K562 (cell line): ENCODE measurements around the gene RNASET2. TPM values are rescaled to one million over a fixed set of nuclear protein-coding genes. Genes with fewer than 3 reads are reported as not detected.

Experiments used
- ARID2 ChIP-seq: fragments of 450-650 bp; IDR thresholded peaks from 2 replicates; pipeline ENCODE4 v1.6.1; 2017; ENCODE audit warnings: antibody characterized with exemption, mild to moderate bottlenecking
- ATF7 ChIP-seq: fragments of 450-650 bp; IDR thresholded peaks from 2 replicates; pipeline ENCODE4 v1.7.1; 2014; ENCODE audit warnings: mild to moderate bottlenecking, moderate library complexity
- CC2D1A ChIP-seq: fragments of 450-650 bp; IDR thresholded peaks from 2 replicates; pipeline ENCODE4 v1.6.1; 2017; ENCODE audit warnings: mild to moderate bottlenecking
- DMBX1 ChIP-seq: fragments of 250-450 bp; sonication (Bioruptor Pico); IDR thresholded peaks from 2 replicates; pipeline ENCODE4 v1.8.0; 2022; ENCODE audit warnings: inconsistent platforms, mild to moderate bottlenecking, moderate library complexity, borderline replicate concordance
- HEY1 ChIP-seq: fragments of 250-450 bp; sonication (Bioruptor Pico); IDR thresholded peaks from 2 replicates; pipeline ENCODE4 v1.5.0; 2020; ENCODE audit warnings: mild to moderate bottlenecking, moderate library complexity, borderline replicate concordance
- HLTF ChIP-seq: fragments of 450-650 bp; IDR thresholded peaks from 2 replicates; pipeline ENCODE4 v1.6.1; 2016
- JUN ChIP-seq, 2 experiments: sonication (generic) in 1 of 2; formaldehyde crosslinking in 1 of 2; IDR thresholded peaks; 2 replicates each; pipeline versions ENCODE4 v1.6.1 to v1.8.0; 2012 to 2022; ENCODE audit warnings: borderline replicate concordance in 2 of 2, mild to moderate bottlenecking in 2 of 2, improper control_type of control experiment in 1 of 2, low read depth in 1 of 2, low read length in 1 of 2, missing genetic modification reagents in 1 of 2
- JUND ChIP-seq, 2 experiments: IDR thresholded peaks; 2 replicates in 1 of 2; 3 replicates in 1 of 2; pipeline ENCODE4 v1.6.1; 2011; ENCODE audit warnings: borderline replicate concordance in 2 of 2, low read depth in 2 of 2, low read length in 2 of 2, improper control_type of control experiment in 1 of 2, missing biosample characterization in 1 of 2, missing genetic modification characterization in 1 of 2, missing genetic modification reagents in 1 of 2
- LEF1 ChIP-seq: fragments of 450-650 bp; IDR thresholded peaks from 2 replicates; pipeline ENCODE4 v1.6.1; 2016; ENCODE audit warnings: mild to moderate bottlenecking
- MEF2A ChIP-seq: IDR thresholded peaks from 2 replicates; pipeline ENCODE4 v1.6.1; 2011; ENCODE audit warnings: low read depth, mild to moderate bottlenecking, low read length, moderate library complexity; ENCODE audit not compliant: control insufficient read depth
- MEF2D ChIP-seq: conservative IDR thresholded peaks from 2 replicates; pipeline ENCODE4 v1.6.1; 2016; ENCODE audit warnings: low read depth, missing genetic modification characterization, missing compliant biosample characterization
- MNT ChIP-seq, 2 experiments: fragments of 450-650 bp; conservative IDR thresholded peaks; 2 replicates each; pipeline ENCODE4 v1.6.1; 2017; ENCODE audit warnings: mild to moderate bottlenecking in 2 of 2, moderate library complexity in 2 of 2
- MYNN ChIP-seq, 2 experiments: sonication (generic); formaldehyde crosslinking in 1 of 2; IDR thresholded peaks; 2 replicates each; pipeline versions ENCODE4 v1.5.0 to v1.6.1; 2016 to 2020; ENCODE audit warnings: antibody characterized with exemption in 1 of 2, missing genetic modification reagents in 1 of 2
- POLR2AphosphoS2 ChIP-seq: IDR thresholded peaks from 2 replicates; pipeline ENCODE4 v1.6.1; 2012; ENCODE audit warnings: low read length, improper control_type of control experiment
- RBM25 ChIP-seq: fragments of 200-400 bp; formaldehyde crosslinking; IDR thresholded peaks from 2 replicates; pipeline ENCODE4 v1.6.1; 2018; ENCODE audit warnings: low read length, low read depth, moderate library complexity; ENCODE audit not compliant: severe bottlenecking
- SMARCB1 ChIP-seq: IDR thresholded peaks from 2 replicates; pipeline ENCODE4 v1.6.1; 2011; ENCODE audit warnings: improper control_type of control experiment, low read depth; ENCODE audit not compliant: insufficient read length
- TAF15 ChIP-seq: fragments of 200-400 bp; formaldehyde crosslinking; IDR thresholded peaks from 2 replicates; pipeline ENCODE4 v1.6.1; 2017; ENCODE audit warnings: mild to moderate bottlenecking, low read depth, low read length, moderate library complexity
- TRIM24 ChIP-seq, 2 experiments: fragments of 450-650 bp; IDR thresholded peaks; 2 replicates each; pipeline ENCODE4 v1.6.1; 2016
- ZNF507 ChIP-seq: conservative IDR thresholded peaks from 2 replicates; pipeline ENCODE4 v1.6.1; 2017; ENCODE audit warnings: missing genetic modification characterization, missing compliant biosample characterization
- ZNF551 ChIP-seq: fragments of 250-450 bp; sonication (Bioruptor Pico); IDR thresholded peaks from 2 replicates; pipeline ENCODE4 v1.5.0; 2021; ENCODE audit warnings: mild to moderate bottlenecking, moderate library complexity
- polyA plus RNA-seq, 8 experiments: library from polyadenylated mRNA; depleted of rRNA in 4 of 8; stranded (reverse) in 5 of 8; unstranded in 3 of 8; fragments of >200 nt; fragmentation: Nextera tagmentation in 2 of 8; fragmentation: Illumina TruSeq in 1 of 8; extraction: Ambion mirVana in 2 of 8; extraction: Trizol in 1 of 8; gene quantifications; 2 replicates each; pipeline versions ENCODE4 v1.2.1 to v1.2.3, GENCODE V29; 2011 to 2014; ENCODE audit warnings: inconsistent platforms in 1 of 8, missing spikeins in 1 of 8
- total RNA-seq, 7 experiments: library from RNA; depleted of rRNA in 6 of 7; stranded (reverse); fragments of >200 nt in 6 of 7; fragmentation: Illumina TruSeq in 2 of 7; extraction: Trizol in 2 of 7; gene quantifications; 2 replicates each; pipeline versions ENCODE4 v1.2.1 to v1.2.3, GENCODE V29; 2011 to 2021; ENCODE audit warnings: low replicate concordance in 1 of 7
- TF ChIP-seq, protein P1 (sequence below): fragments of 250-450 bp; sonication (Bioruptor Pico); IDR thresholded peaks from 2 replicates; pipeline ENCODE4 v1.5.0; 2020; ENCODE audit warnings: mild to moderate bottlenecking
- TF ChIP-seq, protein P2 (sequence below), 2 experiments: fragments of 450-650 bp in 1 of 2; sonication (generic) in 1 of 2; formaldehyde crosslinking in 1 of 2; IDR thresholded peaks in 1 of 2; conservative IDR thresholded peaks in 1 of 2; 2 replicates each; pipeline versions ENCODE4 v1.6.1 to v1.8.1; 2016 to 2023; ENCODE audit warnings: mild to moderate bottlenecking in 2 of 2, moderate library complexity in 2 of 2, inconsistent platforms in 1 of 2, missing genetic modification reagents in 1 of 2

RNASET2 gene
- total and polyA plus RNA-seq, 9 of the 15 experiments (the other 6 are each of a cell fraction or from before 2014, with no cell fraction given): 7.4 to 141 (median 91.3) TPM

GRCh38 chr6:166942393-166943168, 13.8 kb downstream of the RNASET2 start (continued):
- TF ChIP-seq ZNF551 (CRISPR knock-in tag) (no peak), ATF7 (peak; percentile 95), SMARCB1 (peak; percentile 74), MYNN (IDR thresholded peaks at IDR 0.05) (peak; percentile 41; the same call in 1 of the 2 replicates), MYNN (CRISPR knock-in tag; IDR thresholded peaks at IDR 0.05) (no peak), MNT (conservative IDR thresholded peaks at IDR 0.05) (peak in 1 of 2 experiments; percentile 57; a peak in 1 of 4 replicates), ARID2 (no peak), JUN (IDR thresholded peaks at IDR 0.05; ENCODE audit: borderline replicate concordance, low read depth, low read length) (peak; percentile 77; the same call in 1 of the 2 replicates), JUN (CRISPR knock-in tag; IDR thresholded peaks at IDR 0.05; ENCODE audit: borderline replicate concordance) (no peak), ZNF507 (no peak), JUND (IDR thresholded peaks at IDR 0.05; ENCODE audit: borderline replicate concordance, low read depth, low read length) (peak; percentile 89), JUND (tag; IDR thresholded peaks at IDR 0.05; ENCODE audit: borderline replicate concordance, low read depth, low read length) (peak; percentile 83; the same call in 1 of the 3 replicates), MEF2D (tag) (0 out of 2 replicates have a peak, but pooled peaks have one; percentile 63), MEF2A (0 out of 2 replicates have a peak, but pooled peaks have one; percentile 42), CC2D1A (peak; percentile 57; the same call in 1 of the 2 replicates), DMBX1 (CRISPR knock-in tag) (0 out of 2 replicates have a peak, but pooled peaks have one; percentile 28), HLTF (no peak), HEY1 (CRISPR knock-in tag) (peak; percentile 23; the same call in 1 of the 2 replicates), LEF1 (peak; percentile 75), POLR2AphosphoS2 (no peak), TRIM24 (IDR thresholded peaks at IDR 0.05) (peak; percentile 91 to 93), TAF15 (no peak), RBM25 (no peak)
- TF ChIP-seq, protein P1, sequence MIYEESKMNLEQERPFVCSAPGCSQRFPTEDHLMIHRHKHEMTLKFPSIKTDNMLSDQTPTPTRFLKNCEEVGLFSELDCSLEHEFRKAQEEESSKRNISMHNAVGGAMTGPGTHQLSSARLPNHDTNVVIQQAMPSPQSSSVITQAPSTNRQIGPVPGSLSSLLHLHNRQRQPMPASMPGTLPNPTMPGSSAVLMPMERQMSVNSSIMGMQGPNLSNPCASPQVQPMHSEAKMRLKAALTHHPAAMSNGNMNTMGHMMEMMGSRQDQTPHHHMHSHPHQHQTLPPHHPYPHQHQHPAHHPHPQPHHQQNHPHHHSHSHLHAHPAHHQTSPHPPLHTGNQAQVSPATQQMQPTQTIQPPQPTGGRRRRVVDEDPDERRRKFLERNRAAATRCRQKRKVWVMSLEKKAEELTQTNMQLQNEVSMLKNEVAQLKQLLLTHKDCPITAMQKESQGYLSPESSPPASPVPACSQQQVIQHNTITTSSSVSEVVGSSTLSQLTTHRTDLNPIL: no peak
- TF ChIP-seq, protein P2, sequence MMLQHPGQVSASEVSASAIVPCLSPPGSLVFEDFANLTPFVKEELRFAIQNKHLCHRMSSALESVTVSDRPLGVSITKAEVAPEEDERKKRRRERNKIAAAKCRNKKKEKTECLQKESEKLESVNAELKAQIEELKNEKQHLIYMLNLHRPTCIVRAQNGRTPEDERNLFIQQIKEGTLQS (IDR thresholded peaks at IDR 0.05): peak; percentile 84
- TF ChIP-seq, protein P2 (CRISPR knock-in tag; conservative IDR thresholded peaks at IDR 0.05): no peak
